ENCODE results near the gene PPP1R13B.

GRCh38 chr14:103871596-103872480, 24.5 kb upstream of the PPP1R13B start:
- TF ChIP-seq EZH2phosphoT487 (IDR thresholded peaks at IDR 0.05; ENCODE audit: borderline replicate concordance, low read depth, low read length): no peak
- no peak for TF ChIP-seq CTCF (conservative IDR thresholded peaks at IDR 0.05; ENCODE audit: low read length)
